GM13976 (cell line): ENCODE results near the gene PTPRR.

Experiments used
- DNase-seq: peaks from one replicate; pipeline ENCODE4 v3.0.0; 2012; ENCODE audit warnings: low spot score
- CTCF ChIP-seq: IDR thresholded peaks from 2 replicates; pipeline ENCODE4 v1.5.1; 2012; ENCODE audit warnings: borderline replicate concordance, mild to moderate bottlenecking; ENCODE audit not compliant: insufficient read depth; ENCODE audit errors: extremely low read depth, missing control alignments, control extremely low read depth
- in situ Hi-C: fragments of 300-500 bp; cut with MboI; formaldehyde crosslinking; loops from one replicate; pipeline ENCODE4 v1.12.0; 2022; ENCODE audit warnings: low sequenced_read_pairs, mixed read lengths, inconsistent platforms; ENCODE audit not compliant: unreplicated experiment

Gene PTPRR

GRCh38 chr12:70771581-70771980 is 149.0 kb downstream of the PTPRR start:
- TF ChIP-seq CTCF: no peak
- no peak for DNase-seq
- in situ Hi-C loops: no loop called here

- TF ChIP-seq CTCF: no peak
- no peak for DNase-seq
- in situ Hi-C loops: no loop called here
These were observed 156.9 kb downstream of the PTPRR start for GRCh38 chr12:70763666-70764065.

GRCh38 chr12:70762000-70762399 is 158.5 kb downstream of the PTPRR start:
- in situ Hi-C loops: no loop called here
- TF ChIP-seq CTCF: no peak
- DNase-seq: no peak

- no peak for DNase-seq
- in situ Hi-C loops: no loop called here
- no peak for TF ChIP-seq CTCF
These were observed 161.2 kb downstream of the PTPRR start for GRCh38 chr12:70759161-70759918.

GRCh38 chr12:70758494-70758845 is 162.1 kb downstream of the PTPRR start:
- no peak for DNase-seq
- TF ChIP-seq CTCF: no peak
- in situ Hi-C loops: no loop called here

GRCh38 chr12:70757830-70758493 is 162.6 kb downstream of the PTPRR start:
- DNase-seq: no peak
- in situ Hi-C loops: no loop called here

More at GRCh38 chr12:70757830-70758493, 162.6 kb downstream of the PTPRR start:
- TF ChIP-seq CTCF: no peak
